ENCODE results near the gene PDAP1. TPM values are rescaled to one million over a fixed set of nuclear protein-coding genes. Genes with fewer than 3 reads are reported as not detected.
"Not testable (repeated sequence)": the region's sequence is repeated elsewhere in the genome, so short reads cannot be mapped to it uniquely, and the experiment has no call there.

The PDAP1 gene
- total and polyA plus RNA-seq, 9 of the 15 experiments (the other 6 are each of a cell fraction or from before 2014, with no cell fraction given), result 10.2 to 315 (median 129) TPM

GRCh38 chr7:99437946-99438572, 29.7 kb upstream of the PDAP1 start (continued):
- TF ChIP-seq NCOA1 (IDR thresholded peaks at IDR 0.05; ENCODE audit: low read depth), result 0 out of 2 replicates have a peak, but pooled peaks have one; percentile 24

GRCh38 chr7:99433158-99433557, 24.8 kb upstream of the PDAP1 start:
- TF ChIP-seq FOXP1 (CRISPR knock-in tag; IDR thresholded peaks at IDR 0.05) (no peak), WHSC1 (IDR thresholded peaks at IDR 0.05; ENCODE audit: low read length) (no peak), ZNF584 (CRISPR knock-in tag; IDR thresholded peaks at IDR 0.05; ENCODE audit: low read depth) (no peak), BRCA1 (IDR thresholded peaks at IDR 0.05) (no peak), BRCA1 (CRISPR knock-in tag; IDR thresholded peaks at IDR 0.05) (no peak), FOXJ3 (CRISPR knock-in tag; IDR thresholded peaks at IDR 0.05) (no peak), ZNF282 (CRISPR knock-in tag; IDR thresholded peaks at IDR 0.05) (no peak), ARNT (IDR thresholded peaks at IDR 0.05) (no peak)
- no peaks in the 10 kb centered on the region for H3K9me1 ChIP-seq (ENCODE audit: control insufficient read depth, insufficient read depth, low read length)
- FAIRE-seq, result no peak
- ATAC-seq, result no peak
- DNase-seq (ENCODE audit: extremely low read depth in 1 of 4, low spot score in 3 of 4), result no peak
- peak overlapping the region in 1 of 2 experiments; percentile 65; a peak in 1 of 4 replicates for H3K9ac ChIP-seq (ENCODE audit: insufficient read depth in 1 of 2, low read depth in 2 of 2, low read length in 2 of 2)
- intact Hi-C loops (cut with micrococcal nuclease), result no loop called here
- H3K4me1 ChIP-seq (replicated peaks in 1 of 2; ENCODE audit: control insufficient read depth in 2 of 2, insufficient read depth in 2 of 2, low read length in 2 of 2), result peaks cover 6 to 21% of the 10 kb centered on the region in 2 experiments; a peak in 3 of 5 replicates
- peaks cover 71% of the 10 kb centered on the region; the same call in 2 of the 3 replicates for H3K36me3 ChIP-seq (ENCODE audit: control insufficient read depth, insufficient read depth, low read length)
- H3K4me3 ChIP-seq, result no peak overlapping the region
- no peaks in the 10 kb centered on the region for H3K27me3 ChIP-seq (ENCODE audit: control insufficient read depth in 2 of 2, insufficient read depth in 2 of 2, low read length in 2 of 2)
- ChIA-PET CTCF (ENCODE audit: low intra/inter-chr PET ratio) (no interaction called here), POLR2A (interaction anchor here (0.6 to 1.0 kb wide), 4 partner anchors 8 to 73 kb away, joined by 3 read pairs; partner anchors contain the start of gene ZNF394)
- H3K27ac ChIP-seq (ENCODE audit: extremely low read depth, low read depth, low read length), result no peak overlapping the region
- in situ Hi-C loops (cut with MboI), result no loop called here
- no peaks in the 10 kb centered on the region for H4K20me1 ChIP-seq (replicated peaks; ENCODE audit: control insufficient read depth, insufficient read depth, low read length)
- no peak overlapping the region for H3K4me2 ChIP-seq (ENCODE audit: insufficient read depth, low read length)
- H3K9me3 ChIP-seq (replicated peaks; ENCODE audit: control insufficient read depth, insufficient read depth, low read depth, low read length), result no peaks in the 10 kb centered on the region
- peaks cover 17% of the 10 kb centered on the region for H3K79me2 ChIP-seq (ENCODE audit: control insufficient read depth, insufficient read depth, low read length)
- no peak overlapping the region for H2AFZ ChIP-seq (ENCODE audit: low read depth, low read length)
- no TSS peak for BruUV-seq (replicated peaks)
- 88% methylated on average over 9 of the region's 9 CpGs for WGBS (ENCODE audit: insufficient coverage, low coverage, missing lambda C conversion rate)

DNA sequence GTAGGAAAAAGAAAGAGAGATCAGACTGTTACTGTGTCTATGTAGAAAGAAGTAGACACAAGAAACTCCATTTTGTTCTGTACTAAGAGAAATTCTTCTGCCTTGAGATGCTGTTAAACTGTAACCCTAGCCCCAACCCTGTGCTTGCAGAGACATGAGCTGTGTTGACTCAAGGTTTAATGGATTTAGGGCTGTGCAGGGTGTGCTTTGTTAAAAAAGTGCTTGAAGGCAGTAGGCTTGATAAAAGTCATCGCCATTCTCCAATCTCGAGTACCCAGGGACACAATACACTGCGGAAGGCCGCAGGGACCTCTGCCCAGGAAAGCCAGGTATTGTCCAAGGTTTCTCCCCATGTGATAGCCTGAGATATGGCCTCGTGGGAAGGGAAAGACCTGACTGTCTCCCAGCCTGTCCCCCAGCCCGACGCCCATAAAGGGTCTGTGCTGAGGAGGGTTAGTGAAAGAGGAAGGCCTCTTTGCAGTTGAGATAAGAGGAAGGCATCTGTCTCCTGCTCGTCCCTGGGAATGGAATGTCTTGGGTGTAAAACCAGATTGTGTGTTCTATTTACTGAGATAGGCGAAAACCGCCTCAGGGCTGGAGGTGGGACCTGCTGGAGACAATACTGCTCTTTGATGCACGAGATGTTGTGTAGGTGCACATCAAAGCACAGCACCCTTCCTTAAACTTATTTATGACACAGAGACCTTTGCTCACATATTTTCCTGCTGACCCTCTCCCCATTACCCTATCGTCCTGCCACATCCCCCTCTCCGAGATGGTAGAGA, 23.6 kb upstream of the PDAP1 start:
- DNase-seq (ENCODE audit: extremely low read depth in 1 of 4, low spot score in 3 of 4); H3K79me2 ChIP-seq (ENCODE audit: control insufficient read depth, insufficient read depth, low read length); H3K4me2 ChIP-seq (ENCODE audit: insufficient read depth, low read length); H3K4me3 ChIP-seq; CTCF ChIA-PET (ENCODE audit: low intra/inter-chr PET ratio); FAIRE-seq; H4K20me1 ChIP-seq (replicated peaks; ENCODE audit: control insufficient read depth, insufficient read depth, low read length); H2AFZ ChIP-seq (ENCODE audit: low read depth, low read length); in situ Hi-C loops (cut with MboI); H3K27me3 ChIP-seq (ENCODE audit: control insufficient read depth in 2 of 2, insufficient read depth in 2 of 2, low read length in 2 of 2); intact Hi-C loops (cut with micrococcal nuclease); H3K27ac ChIP-seq (ENCODE audit: extremely low read depth, low read depth, low read length); BruUV-seq (replicated peaks); H3K9ac ChIP-seq (ENCODE audit: insufficient read depth in 1 of 2, low read depth in 2 of 2, low read length in 2 of 2); H3K9me3 ChIP-seq (replicated peaks; ENCODE audit: control insufficient read depth, insufficient read depth, low read depth, low read length); H3K9me1 ChIP-seq (ENCODE audit: control insufficient read depth, insufficient read depth, low read length); ATAC-seq: not testable (repeated sequence)
- WGBS (ENCODE audit: insufficient coverage, low coverage, missing lambda C conversion rate), result 68% methylated on average over 12 of the region's 13 CpGs
- POLR2A ChIA-PET, result interaction anchor here (0.7 kb wide), 1 partner anchor 16 kb away, joined by 3 read pairs; no protein-coding TSS in a partner anchor
- peaks cover 72% of the 10 kb centered on the region; the same call in 2 of the 3 replicates for H3K36me3 ChIP-seq (ENCODE audit: control insufficient read depth, insufficient read depth, low read length)
- peaks cover 0 to 13% of the 10 kb centered on the region in 2 experiments; a peak in 2 of 5 replicates for H3K4me1 ChIP-seq (replicated peaks in 1 of 2; ENCODE audit: control insufficient read depth in 2 of 2, insufficient read depth in 2 of 2, low read length in 2 of 2)

All from K562 (cell line).